ENCODE data around the gene BMP7. TPM values are rescaled to one million over a fixed set of nuclear protein-coding genes. Genes with fewer than 3 reads are reported as not detected.

The BMP7 gene
- total and polyA plus RNA-seq, 9 of the 15 experiments (the other 6 are each of a cell fraction or from before 2014, with no cell fraction given) = 0.18 TPM; not detected in 8

- no peak for TF ChIP-seq TEAD4 (IDR thresholded peaks at IDR 0.05; ENCODE audit: low read length)
- no peak for TF ChIP-seq TEAD4 (CRISPR knock-in tag; IDR thresholded peaks at IDR 0.05; ENCODE audit: borderline replicate concordance)
- no peak for TF ChIP-seq NRF1 (conservative IDR thresholded peaks at IDR 0.05 in 1 of 2, IDR thresholded peaks at IDR 0.05 in 1 of 2)
- no peak for TF ChIP-seq BCLAF1 (IDR thresholded peaks at IDR 0.05; ENCODE audit: borderline replicate concordance in 1 of 2, control insufficient read depth in 1 of 2, low read depth in 2 of 2, low read length in 1 of 2)
- TF ChIP-seq BRCA1 (IDR thresholded peaks at IDR 0.05) = no peak
- no peak for TF ChIP-seq BRCA1 (CRISPR knock-in tag; IDR thresholded peaks at IDR 0.05)
- no peak for TF ChIP-seq SRSF7 (optimal IDR thresholded peaks at IDR 0.05; ENCODE audit: low read depth, low read length)
- no peak for TF ChIP-seq ZBTB1 (CRISPR knock-in tag; IDR thresholded peaks at IDR 0.05; ENCODE audit: borderline replicate concordance, low read depth)
- TF ChIP-seq THRAP3 (IDR thresholded peaks at IDR 0.05; ENCODE audit: borderline replicate concordance) = no peak
Measured at GRCh38 chr20:57136734-57137133, 129.7 kb downstream of the BMP7 start (continued).

Data from K562 (cell line).